Tibial artery (tissue), 4 donors: ENCODE results near the gene KAZN.
A peak's percentile ranks its signal among the peaks of the same experiment; 100 is the strongest.

Experiments
- DNase-seq, 2 donors: peaks; one replicate each; pipeline ENCODE4 v3.0.0-alpha.2; 2019
- H3K27ac ChIP-seq, 2 donors: fragments of 200-600 bp; sonication (generic) in 1 of 2; 1 replicate in 1 of 2; 2 replicates in 1 of 2; pipeline ENCODE4 v1.5.1; 2018 to 2019; ENCODE audit warnings: mild to moderate bottlenecking in 1 of 2
- H3K27me3 ChIP-seq, 2 donors: fragments of 200-600 bp; sonication (generic) in 1 of 2; one replicate each; pipeline versions ENCODE4 v1.5.1 to v1.6.0; 2016 to 2019
- H3K36me3 ChIP-seq, 3 donors: fragments of 200-600 bp; sonication (generic) in 2 of 3; one replicate each; pipeline ENCODE4 v1.5.1; 2016 to 2019; ENCODE audit warnings: mild to moderate bottlenecking in 2 of 3
- H3K4me1 ChIP-seq, 4 donors: fragments of 200-600 bp; sonication (generic) in 2 of 4; 1 replicate in 3 of 4; 2 replicates in 1 of 4; pipeline ENCODE4 v1.5.1; 2016 to 2019
- H3K4me3 ChIP-seq, 2 donors: fragments of 200-600 bp; sonication (generic) in 1 of 2; 1 replicate in 1 of 2; 2 replicates in 1 of 2; pipeline ENCODE4 v1.5.1; 2018 to 2019; ENCODE audit warnings: mild to moderate bottlenecking in 2 of 2
- H3K9me3 ChIP-seq, 3 donors: fragments of 200-600 bp; sonication (generic) in 1 of 3; one replicate each; pipeline ENCODE4 v1.5.1; 2016 to 2019
- CTCF ChIP-seq, 2 experiments: fragments of 200-600 bp in 1 of 2; fragments of 450-650 bp in 1 of 2; IDR thresholded peaks; one replicate each; pipeline ENCODE4 v1.5.1; 2017 to 2019; ENCODE audit warnings: antibody characterized with exemption in 2 of 2, mild to moderate bottlenecking in 1 of 2, moderate library complexity in 1 of 2
- intact Hi-C: fragments of 100-400 bp; cut with DNase I; formaldehyde crosslinking; loops from one replicate; pipeline ENCODE4 v1.15.0; 2023; ENCODE audit warnings: low total_unique reads

KAZN gene

GRCh38 chr1:14973773-14974172, 375.3 kb downstream of the KAZN start:
- Histone ChIP-seq H3K27ac (peak overlapping the region in 1 of 2 donors; percentile 86), H3K27me3 (no peaks in the 10 kb centered on the region), H3K9me3 (peaks cover 0 to 7% (median 6%) of the 10 kb centered on the region in 3 donors), H3K4me1 (peaks cover 4 to 53% (median 39%) of the 10 kb centered on the region in 4 donors), H3K36me3 (no peaks in the 10 kb centered on the region), H3K4me3 (no peak overlapping the region)
- no peak for DNase-seq
- intact Hi-C loops: no loop called here
- TF ChIP-seq CTCF (IDR thresholded peaks at IDR 0.05): no peak

- intact Hi-C loops: no loop called here
- no peak for DNase-seq
- Histone ChIP-seq H3K36me3 (no peaks in the 10 kb centered on the region), H3K27me3 (no peaks in the 10 kb centered on the region), H3K4me1 (peaks cover 4 to 47% (median 34%) of the 10 kb centered on the region in 4 donors), H3K27ac (peak overlapping the region; percentile 56 to 86), H3K9me3 (peaks cover 0 to 7% (median 6%) of the 10 kb centered on the region in 3 donors), H3K4me3 (no peak overlapping the region)
- no peak for TF ChIP-seq CTCF (IDR thresholded peaks at IDR 0.05)
Observed at GRCh38 chr1:14974361-14974760, 375.9 kb downstream of the KAZN start.

- H3K4me3 ChIP-seq: no peak overlapping the region
- H3K27ac ChIP-seq: peak overlapping the region; percentile 56 to 86
- H3K36me3 ChIP-seq: no peaks in the 10 kb centered on the region
- intact Hi-C loops: no loop called here
- H3K9me3 ChIP-seq: peaks cover 0 to 7% (median 6%) of the 10 kb centered on the region in 3 donors
- no peak for DNase-seq
- H3K27me3 ChIP-seq: no peaks in the 10 kb centered on the region
- peaks cover 4 to 40% (median 31%) of the 10 kb centered on the region in 4 donors for H3K4me1 ChIP-seq
- no peak for TF ChIP-seq CTCF (IDR thresholded peaks at IDR 0.05)
Observed at GRCh38 chr1:14975119-14975518, 376.6 kb downstream of the KAZN start.

- Histone ChIP-seq H3K4me3 (no peak overlapping the region), H3K27me3 (no peaks in the 10 kb centered on the region), H3K9me3 (peaks cover 0 to 7% (median 6%) of the 10 kb centered on the region in 3 donors), H3K4me1 (peaks cover 0 to 38% (median 21%) of the 10 kb centered on the region in 4 donors), H3K36me3 (no peaks in the 10 kb centered on the region), H3K27ac (peak overlapping the region; percentile 52 to 86)
- intact Hi-C loops: no loop called here
- no peak for DNase-seq
- TF ChIP-seq CTCF (IDR thresholded peaks at IDR 0.05): no peak
Observed at GRCh38 chr1:14976256-14976655, 377.8 kb downstream of the KAZN start.

GRCh38 chr1:14977338-14977931, 378.9 kb downstream of the KAZN start:
- DNase-seq: no peak
- H3K4me1 ChIP-seq: peaks cover 0 to 31% (median 13%) of the 10 kb centered on the region in 4 donors
- no peaks in the 10 kb centered on the region for H3K36me3 ChIP-seq
- no peaks in the 10 kb centered on the region for H3K27me3 ChIP-seq
- no peak overlapping the region for H3K4me3 ChIP-seq
- peak overlapping the region in 1 of 2 donors; percentile 86 for H3K27ac ChIP-seq
- peaks cover 0 to 7% (median 6%) of the 10 kb centered on the region in 3 donors for H3K9me3 ChIP-seq
- intact Hi-C loops: no loop called here
- TF ChIP-seq CTCF (IDR thresholded peaks at IDR 0.05): no peak
